ENCODE results near the gene BICD1. TPM values are rescaled to one million over a fixed set of nuclear protein-coding genes. Genes with fewer than 3 reads are reported as not detected.

Gene BICD1
- total and polyA plus RNA-seq, 2 donors (not counting 1 experiment from before 2014, with no cell fraction given), result 11.1 to 12.4 TPM

- TF ChIP-seq, protein P1, sequence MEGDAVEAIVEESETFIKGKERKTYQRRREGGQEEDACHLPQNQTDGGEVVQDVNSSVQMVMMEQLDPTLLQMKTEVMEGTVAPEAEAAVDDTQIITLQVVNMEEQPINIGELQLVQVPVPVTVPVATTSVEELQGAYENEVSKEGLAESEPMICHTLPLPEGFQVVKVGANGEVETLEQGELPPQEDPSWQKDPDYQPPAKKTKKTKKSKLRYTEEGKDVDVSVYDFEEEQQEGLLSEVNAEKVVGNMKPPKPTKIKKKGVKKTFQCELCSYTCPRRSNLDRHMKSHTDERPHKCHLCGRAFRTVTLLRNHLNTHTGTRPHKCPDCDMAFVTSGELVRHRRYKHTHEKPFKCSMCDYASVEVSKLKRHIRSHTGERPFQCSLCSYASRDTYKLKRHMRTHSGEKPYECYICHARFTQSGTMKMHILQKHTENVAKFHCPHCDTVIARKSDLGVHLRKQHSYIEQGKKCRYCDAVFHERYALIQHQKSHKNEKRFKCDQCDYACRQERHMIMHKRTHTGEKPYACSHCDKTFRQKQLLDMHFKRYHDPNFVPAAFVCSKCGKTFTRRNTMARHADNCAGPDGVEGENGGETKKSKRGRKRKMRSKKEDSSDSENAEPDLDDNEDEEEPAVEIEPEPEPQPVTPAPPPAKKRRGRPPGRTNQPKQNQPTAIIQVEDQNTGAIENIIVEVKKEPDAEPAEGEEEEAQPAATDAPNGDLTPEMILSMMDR (conservative IDR thresholded peaks at IDR 0.05 in 1 of 2, IDR thresholded peaks at IDR 0.05 in 1 of 2; ENCODE audit: low read depth in 1 of 2, low read length in 2 of 2), result no peak
- no peak for TF ChIP-seq EZH2 (IDR thresholded peaks at IDR 0.05; ENCODE audit: low read length, missing control alignments)
- Histone ChIP-seq H3K4me1 (ENCODE audit: control insufficient read depth, extremely low read depth, insufficient read depth, low read length) (no peaks in the 10 kb centered on the region), H3K27ac (ENCODE audit: insufficient read depth, low read length) (no peak overlapping the region), H4K20me1 (ENCODE audit: control insufficient read depth, extremely low read depth, insufficient read depth, low read length) (no peaks in the 10 kb centered on the region), H3K4me2 (ENCODE audit: extremely low read depth, insufficient read depth, low read length) (no peak overlapping the region), H3K9ac (ENCODE audit: insufficient read depth, low read length) (no peak overlapping the region), H3K9me3 (ENCODE audit: control insufficient read depth, insufficient read depth, low read depth, low read length) (no peaks in the 10 kb centered on the region), H2AFZ (ENCODE audit: low read length) (no peak overlapping the region), H3K4me3 (replicated peaks in 1 of 4; ENCODE audit: control extremely low read depth in 1 of 4, insufficient read depth in 1 of 4, low read depth in 3 of 4, low read length in 4 of 4) (no peak overlapping the region), H3K27me3 (ENCODE audit: control insufficient read depth, insufficient read depth, low read length) (peaks cover 1% of the 10 kb centered on the region), H3K36me3 (ENCODE audit: control insufficient read depth, insufficient read depth, low read length) (no peaks in the 10 kb centered on the region), H3K79me2 (ENCODE audit: control insufficient read depth, insufficient read depth, low read length) (no peaks in the 10 kb centered on the region)
- no peak for DNase-seq (ENCODE audit: low read depth in 2 of 2)
These were observed 316.9 kb downstream of the BICD1 start for GRCh38 chr12:32423559-32423958.

DNA sequence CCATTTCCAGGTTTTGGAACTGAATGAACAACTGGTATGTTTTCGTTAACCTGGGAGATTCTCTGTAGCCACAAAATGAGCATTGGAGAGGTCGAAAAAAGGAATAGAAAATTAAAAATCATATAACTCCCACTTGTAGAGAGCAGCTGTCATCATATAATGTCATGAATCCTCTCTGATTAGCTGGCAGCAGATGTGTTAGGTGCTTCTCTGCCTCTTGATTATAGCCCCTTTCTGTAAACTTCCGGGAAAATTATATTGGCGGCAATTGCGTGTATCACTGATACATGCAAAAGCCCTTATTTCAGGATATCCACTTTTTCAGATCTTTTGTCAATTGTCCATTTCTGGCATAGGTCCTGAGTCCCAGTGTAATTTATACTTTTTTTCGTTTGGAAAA is 324.4 kb downstream of the BICD1 start:
- peaks cover 2% of the 10 kb centered on the region for H3K27me3 ChIP-seq (ENCODE audit: control insufficient read depth, insufficient read depth, low read length)
- no peak overlapping the region for H3K27ac ChIP-seq (ENCODE audit: insufficient read depth, low read length)

More for the DNA sequence above, 324.4 kb downstream of the BICD1 start:
- no peak overlapping the region for H3K4me2 ChIP-seq (ENCODE audit: extremely low read depth, insufficient read depth, low read length)
- no peak overlapping the region for H3K9ac ChIP-seq (ENCODE audit: insufficient read depth, low read length)
- no peaks in the 10 kb centered on the region for H3K4me1 ChIP-seq (ENCODE audit: control insufficient read depth, extremely low read depth, insufficient read depth, low read length)
- TF ChIP-seq, protein P1 (conservative IDR thresholded peaks at IDR 0.05 in 1 of 2, IDR thresholded peaks at IDR 0.05 in 1 of 2; ENCODE audit: low read depth in 1 of 2, low read length in 2 of 2), result no peak
- no peaks in the 10 kb centered on the region for H3K36me3 ChIP-seq (ENCODE audit: control insufficient read depth, insufficient read depth, low read length)
- H2AFZ ChIP-seq (ENCODE audit: low read length), result no peak overlapping the region
- DNase-seq (ENCODE audit: low read depth in 2 of 2), result no peak
- no peaks in the 10 kb centered on the region for H4K20me1 ChIP-seq (ENCODE audit: control insufficient read depth, extremely low read depth, insufficient read depth, low read length)
- H3K79me2 ChIP-seq (ENCODE audit: control insufficient read depth, insufficient read depth, low read length), result no peaks in the 10 kb centered on the region
- no peaks in the 10 kb centered on the region for H3K9me3 ChIP-seq (ENCODE audit: control insufficient read depth, insufficient read depth, low read depth, low read length)
- H3K4me3 ChIP-seq (replicated peaks in 1 of 4; ENCODE audit: control extremely low read depth in 1 of 4, insufficient read depth in 1 of 4, low read depth in 3 of 4, low read length in 4 of 4), result no peak overlapping the region

Other genes starting within 250 kb of the BICD1 start
- 12.7 and 15.9 TPM in 2 replicates for gene RESF1, start 147.4 kb upstream of the BICD1 start, total RNA-seq
- 11.3 and 12.6 TPM in 2 replicates for gene RESF1, start 147.4 kb upstream of the BICD1 start, polyA plus RNA-seq